ENCODE data around the gene MS4A3. TPM values are rescaled to one million over a fixed set of nuclear protein-coding genes. Genes with fewer than 3 reads are reported as not detected.

The MS4A3 gene
- total RNA-seq, 1 experiment from 2014 or later, result not detected

DNA sequence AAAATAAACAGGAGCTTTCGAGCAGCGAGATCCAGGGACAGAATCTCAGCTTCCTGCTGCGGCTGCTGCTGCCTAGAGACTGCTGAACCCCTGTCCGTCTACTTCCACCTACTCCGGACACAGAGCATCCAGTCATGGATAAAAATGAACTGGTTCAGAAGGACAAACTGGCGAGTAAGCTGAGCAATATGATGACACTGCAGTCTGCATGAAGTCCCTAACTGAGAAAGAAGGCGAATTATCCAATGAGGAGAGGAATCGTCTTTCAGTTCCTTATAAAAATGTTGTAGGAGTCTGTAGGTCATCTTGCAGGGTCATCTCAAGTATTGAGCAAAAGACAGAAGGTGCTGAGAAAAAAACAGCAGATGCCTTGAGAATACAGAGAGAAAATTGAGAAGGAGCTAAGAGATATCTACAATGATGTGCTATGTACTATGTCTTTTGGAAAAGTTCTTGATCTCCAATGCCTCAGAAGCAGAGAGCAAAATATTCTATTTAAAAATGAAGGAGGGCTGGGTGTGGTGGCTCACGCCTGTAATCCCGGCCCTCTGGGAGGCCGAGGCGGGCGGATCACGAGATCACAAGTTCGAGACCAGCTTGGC, 20.9 kb downstream of the MS4A3 start (continued):
- no peak for TF ChIP-seq MLX (CRISPR knock-in tag; IDR thresholded peaks at IDR 0.05)
- TF ChIP-seq, protein P1, sequence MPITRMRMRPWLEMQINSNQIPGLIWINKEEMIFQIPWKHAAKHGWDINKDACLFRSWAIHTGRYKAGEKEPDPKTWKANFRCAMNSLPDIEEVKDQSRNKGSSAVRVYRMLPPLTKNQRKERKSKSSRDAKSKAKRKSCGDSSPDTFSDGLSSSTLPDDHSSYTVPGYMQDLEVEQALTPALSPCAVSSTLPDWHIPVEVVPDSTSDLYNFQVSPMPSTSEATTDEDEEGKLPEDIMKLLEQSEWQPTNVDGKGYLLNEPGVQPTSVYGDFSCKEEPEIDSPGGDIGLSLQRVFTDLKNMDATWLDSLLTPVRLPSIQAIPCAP (CRISPR knock-in tag; IDR thresholded peaks at IDR 0.05), result no peak

DNA sequence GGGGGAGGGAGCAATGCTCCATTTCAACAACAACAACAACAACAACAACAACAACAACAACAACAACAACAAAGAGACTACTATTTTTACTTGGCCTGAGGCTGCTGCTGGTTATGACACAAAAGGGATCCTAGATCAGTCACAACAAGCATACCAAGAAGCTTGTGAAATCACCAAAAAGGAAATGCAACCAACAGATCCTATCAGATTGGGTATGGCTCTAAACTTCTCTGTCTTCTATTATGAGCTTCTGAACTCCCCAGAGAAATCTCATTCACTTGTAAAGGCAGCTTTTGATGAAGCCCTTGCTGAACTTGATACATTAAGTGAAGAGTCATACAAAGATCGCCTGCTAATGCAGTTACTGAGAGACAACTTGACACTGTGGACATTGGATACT, 21.5 kb downstream of the MS4A3 start:
- no peak overlapping the region for H3K27ac Mint-ChIP-seq
- H3K9me3 Mint-ChIP-seq, result peaks cover 25% of the 10 kb centered on the region
- DNase-seq (ENCODE audit: low spot score) (no peak), ATAC-seq (no peak)
- H3K36me3 Mint-ChIP-seq, result peaks cover 7% of the 10 kb centered on the region
- no peak overlapping the region for H3K4me3 Mint-ChIP-seq
- ChIA-PET POLR2A (no interaction called here), CTCF (no interaction called here)
- H3K4me1 Mint-ChIP-seq, result peaks cover 6% of the 10 kb centered on the region
- TF ChIP-seq ATF2 (CRISPR knock-in tag; IDR thresholded peaks at IDR 0.05; ENCODE audit: borderline replicate concordance, low read depth), result no peak
- no peak for TF ChIP-seq GABPB1 (CRISPR knock-in tag; IDR thresholded peaks at IDR 0.05)
- no peak for TF ChIP-seq NFATC4 (CRISPR knock-in tag; IDR thresholded peaks at IDR 0.05)
- TF ChIP-seq RORB (CRISPR knock-in tag; IDR thresholded peaks at IDR 0.05), result no peak
- TF ChIP-seq STAT6 (CRISPR knock-in tag; conservative IDR thresholded peaks at IDR 0.05; ENCODE audit: low read depth), result no peak
- TF ChIP-seq, protein P2, sequence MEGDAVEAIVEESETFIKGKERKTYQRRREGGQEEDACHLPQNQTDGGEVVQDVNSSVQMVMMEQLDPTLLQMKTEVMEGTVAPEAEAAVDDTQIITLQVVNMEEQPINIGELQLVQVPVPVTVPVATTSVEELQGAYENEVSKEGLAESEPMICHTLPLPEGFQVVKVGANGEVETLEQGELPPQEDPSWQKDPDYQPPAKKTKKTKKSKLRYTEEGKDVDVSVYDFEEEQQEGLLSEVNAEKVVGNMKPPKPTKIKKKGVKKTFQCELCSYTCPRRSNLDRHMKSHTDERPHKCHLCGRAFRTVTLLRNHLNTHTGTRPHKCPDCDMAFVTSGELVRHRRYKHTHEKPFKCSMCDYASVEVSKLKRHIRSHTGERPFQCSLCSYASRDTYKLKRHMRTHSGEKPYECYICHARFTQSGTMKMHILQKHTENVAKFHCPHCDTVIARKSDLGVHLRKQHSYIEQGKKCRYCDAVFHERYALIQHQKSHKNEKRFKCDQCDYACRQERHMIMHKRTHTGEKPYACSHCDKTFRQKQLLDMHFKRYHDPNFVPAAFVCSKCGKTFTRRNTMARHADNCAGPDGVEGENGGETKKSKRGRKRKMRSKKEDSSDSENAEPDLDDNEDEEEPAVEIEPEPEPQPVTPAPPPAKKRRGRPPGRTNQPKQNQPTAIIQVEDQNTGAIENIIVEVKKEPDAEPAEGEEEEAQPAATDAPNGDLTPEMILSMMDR (IDR thresholded peaks at IDR 0.05), result no peak
- TF ChIP-seq, protein P3, sequence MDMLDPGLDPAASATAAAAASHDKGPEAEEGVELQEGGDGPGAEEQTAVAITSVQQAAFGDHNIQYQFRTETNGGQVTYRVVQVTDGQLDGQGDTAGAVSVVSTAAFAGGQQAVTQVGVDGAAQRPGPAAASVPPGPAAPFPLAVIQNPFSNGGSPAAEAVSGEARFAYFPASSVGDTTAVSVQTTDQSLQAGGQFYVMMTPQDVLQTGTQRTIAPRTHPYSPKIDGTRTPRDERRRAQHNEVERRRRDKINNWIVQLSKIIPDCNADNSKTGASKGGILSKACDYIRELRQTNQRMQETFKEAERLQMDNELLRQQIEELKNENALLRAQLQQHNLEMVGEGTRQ (CRISPR knock-in tag; IDR thresholded peaks at IDR 0.05), result no peak
- TF ChIP-seq, protein P4, sequence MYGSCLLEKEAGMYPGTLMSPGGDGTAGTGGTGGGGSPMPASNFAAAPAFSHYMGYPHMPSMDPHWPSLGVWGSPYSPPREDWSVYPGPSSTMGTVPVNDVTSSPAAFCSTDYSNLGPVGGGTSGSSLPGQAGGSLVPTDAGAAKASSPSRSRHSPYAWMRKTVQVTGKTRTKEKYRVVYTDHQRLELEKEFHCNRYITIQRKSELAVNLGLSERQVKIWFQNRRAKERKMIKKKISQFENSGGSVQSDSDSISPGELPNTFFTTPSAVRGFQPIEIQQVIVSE (CRISPR knock-in tag; IDR thresholded peaks at IDR 0.05; ENCODE audit: borderline replicate concordance), result no peak
- TF ChIP-seq ZNF232 (CRISPR knock-in tag; IDR thresholded peaks at IDR 0.05), result no peak
- TF ChIP-seq ATF1 (CRISPR knock-in tag; IDR thresholded peaks at IDR 0.05), result no peak
- TF ChIP-seq, protein P5, sequence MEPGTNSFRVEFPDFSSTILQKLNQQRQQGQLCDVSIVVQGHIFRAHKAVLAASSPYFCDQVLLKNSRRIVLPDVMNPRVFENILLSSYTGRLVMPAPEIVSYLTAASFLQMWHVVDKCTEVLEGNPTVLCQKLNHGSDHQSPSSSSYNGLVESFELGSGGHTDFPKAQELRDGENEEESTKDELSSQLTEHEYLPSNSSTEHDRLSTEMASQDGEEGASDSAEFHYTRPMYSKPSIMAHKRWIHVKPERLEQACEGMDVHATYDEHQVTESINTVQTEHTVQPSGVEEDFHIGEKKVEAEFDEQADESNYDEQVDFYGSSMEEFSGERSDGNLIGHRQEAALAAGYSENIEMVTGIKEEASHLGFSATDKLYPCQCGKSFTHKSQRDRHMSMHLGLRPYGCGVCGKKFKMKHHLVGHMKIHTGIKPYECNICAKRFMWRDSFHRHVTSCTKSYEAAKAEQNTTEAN (CRISPR knock-in tag; IDR thresholded peaks at IDR 0.05), result no peak
- no peak for TF ChIP-seq NFYB (CRISPR knock-in tag; conservative IDR thresholded peaks at IDR 0.05; ENCODE audit: low read depth)
- TF ChIP-seq PRRX2 (CRISPR knock-in tag; IDR thresholded peaks at IDR 0.05), result no peak
- no peak for TF ChIP-seq TCF7 (CRISPR knock-in tag; IDR thresholded peaks at IDR 0.05; ENCODE audit: low read depth)
- TF ChIP-seq, protein P6, sequence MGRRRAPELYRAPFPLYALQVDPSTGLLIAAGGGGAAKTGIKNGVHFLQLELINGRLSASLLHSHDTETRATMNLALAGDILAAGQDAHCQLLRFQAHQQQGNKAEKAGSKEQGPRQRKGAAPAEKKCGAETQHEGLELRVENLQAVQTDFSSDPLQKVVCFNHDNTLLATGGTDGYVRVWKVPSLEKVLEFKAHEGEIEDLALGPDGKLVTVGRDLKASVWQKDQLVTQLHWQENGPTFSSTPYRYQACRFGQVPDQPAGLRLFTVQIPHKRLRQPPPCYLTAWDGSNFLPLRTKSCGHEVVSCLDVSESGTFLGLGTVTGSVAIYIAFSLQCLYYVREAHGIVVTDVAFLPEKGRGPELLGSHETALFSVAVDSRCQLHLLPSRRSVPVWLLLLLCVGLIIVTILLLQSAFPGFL (CRISPR knock-in tag; IDR thresholded peaks at IDR 0.05; ENCODE audit: borderline replicate concordance), result no peak
- TF ChIP-seq NR2C2 (CRISPR knock-in tag; IDR thresholded peaks at IDR 0.05), result no peak
- TF ChIP-seq CBFB (CRISPR knock-in tag; IDR thresholded peaks at IDR 0.05; ENCODE audit: low read depth), result no peak
- H3K27me3 Mint-ChIP-seq (ENCODE audit: low read depth), result no peaks in the 10 kb centered on the region
